Activated CD8-positive, alpha-beta T cell treated with anti-CD3 and anti-CD28 coated beads for 36 hours (primary cell): Measurements from ENCODE around the gene LHFPL3. TPM values are rescaled to one million over a fixed set of nuclear protein-coding genes. Genes with fewer than 3 reads are reported as not detected.

Source experiments
- ATAC-seq: fragments of 200-7000 bp; cut with Tn5 transposase; one replicate; pipeline ENCODE4 v1.10.0; 2021; ENCODE audit warnings: mild to moderate bottlenecking, moderate library complexity
- CTCF ChIA-PET: fragments of 350-600 bp; sonication (Branson Sonifier 250); formaldehyde crosslinking; loops from one replicate; lab custom pipeline; 2021; ENCODE audit warnings: antibody characterized with exemption; lab: Charles Lee
- POLR2A ChIA-PET: fragments of 350-600 bp; sonication (Branson Sonifier 250); formaldehyde crosslinking; loops from one replicate; lab custom pipeline; 2021; ENCODE audit warnings: antibody characterized with exemption; lab: Charles Lee
- DNase-seq: peaks from one replicate; pipeline ENCODE4 v3.0.0-alpha.2; 2020
- H3K27ac Mint-ChIP-seq: one replicate; pipeline ENCODE4 v1.8.0; 2021; ENCODE audit warnings: mild to moderate bottlenecking, mixed read lengths
- H3K27me3 Mint-ChIP-seq: one replicate; pipeline ENCODE4 v1.8.0; 2021; ENCODE audit warnings: mixed read lengths
- H3K36me3 Mint-ChIP-seq: one replicate; pipeline ENCODE4 v1.8.0; 2021; ENCODE audit warnings: low read depth, mixed read lengths
- H3K4me1 Mint-ChIP-seq: one replicate; pipeline ENCODE4 v1.8.0; 2021; ENCODE audit warnings: low read depth, mixed read lengths
- H3K4me3 Mint-ChIP-seq: one replicate; pipeline ENCODE4 v1.8.0; 2021; ENCODE audit warnings: mild to moderate bottlenecking, moderate library complexity, mixed read lengths
- H3K9me3 Mint-ChIP-seq: one replicate; pipeline ENCODE4 v1.8.0; 2021; ENCODE audit warnings: mixed read lengths
- intact Hi-C: fragments of 100-400 bp; cut with micrococcal nuclease; formaldehyde crosslinking; loops from one replicate; pipeline ENCODE4 v1.10.0; 2022
- total RNA-seq, 2 experiments: library from RNA; stranded (reverse); gene quantifications; one replicate each; pipeline ENCODE4 v1.2.3, GENCODE V29; 2021
- TF ChIP-seq, protein P1 (sequence below): fragments of 200-600 bp; IDR thresholded peaks from one replicate; pipeline ENCODE4 v1.8.0; 2022; ENCODE audit warnings: antibody characterized with exemption, mild to moderate bottlenecking

Gene LHFPL3
- total RNA-seq, 2 experiments from 2014 or later, result not detected

DNA sequence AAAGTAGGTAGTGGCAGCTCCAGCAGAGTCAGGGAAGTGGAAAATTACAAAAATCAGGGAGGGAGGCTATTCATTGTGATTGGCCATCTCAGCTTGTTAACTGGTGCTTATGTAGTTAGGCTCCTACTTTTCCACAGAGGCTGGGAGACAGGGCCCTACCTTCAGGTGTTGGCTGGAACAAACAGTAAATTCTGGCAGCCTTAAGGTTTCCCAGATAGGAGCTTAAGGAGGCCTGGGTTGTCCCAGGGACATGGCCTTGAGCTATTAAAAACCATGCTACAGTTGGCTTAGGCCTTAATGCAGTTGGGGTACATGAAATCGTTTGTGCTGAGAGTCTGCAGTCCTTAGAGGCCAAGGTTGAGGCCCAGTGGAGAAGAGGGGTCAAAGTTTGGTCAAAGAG, 324.5 kb downstream of the LHFPL3 start:
- POLR2A ChIA-PET, result no interaction called here
- Mint-ChIP-seq H3K27me3 (peaks cover 6% of the 10 kb centered on the region), H3K9me3 (no peaks in the 10 kb centered on the region), H3K4me1 (no peaks in the 10 kb centered on the region), H3K4me3 (no peak overlapping the region), H3K36me3 (no peaks in the 10 kb centered on the region), H3K27ac (no peak overlapping the region)
- DNase-seq (no peak), ATAC-seq (no peak)
- intact Hi-C loops, result no loop called here
- CTCF ChIA-PET, result interaction anchor here (1.3 kb wide), 1 partner anchor 10 kb away, joined by 8 read pairs; no protein-coding TSS in a partner anchor
- TF ChIP-seq, protein P1, sequence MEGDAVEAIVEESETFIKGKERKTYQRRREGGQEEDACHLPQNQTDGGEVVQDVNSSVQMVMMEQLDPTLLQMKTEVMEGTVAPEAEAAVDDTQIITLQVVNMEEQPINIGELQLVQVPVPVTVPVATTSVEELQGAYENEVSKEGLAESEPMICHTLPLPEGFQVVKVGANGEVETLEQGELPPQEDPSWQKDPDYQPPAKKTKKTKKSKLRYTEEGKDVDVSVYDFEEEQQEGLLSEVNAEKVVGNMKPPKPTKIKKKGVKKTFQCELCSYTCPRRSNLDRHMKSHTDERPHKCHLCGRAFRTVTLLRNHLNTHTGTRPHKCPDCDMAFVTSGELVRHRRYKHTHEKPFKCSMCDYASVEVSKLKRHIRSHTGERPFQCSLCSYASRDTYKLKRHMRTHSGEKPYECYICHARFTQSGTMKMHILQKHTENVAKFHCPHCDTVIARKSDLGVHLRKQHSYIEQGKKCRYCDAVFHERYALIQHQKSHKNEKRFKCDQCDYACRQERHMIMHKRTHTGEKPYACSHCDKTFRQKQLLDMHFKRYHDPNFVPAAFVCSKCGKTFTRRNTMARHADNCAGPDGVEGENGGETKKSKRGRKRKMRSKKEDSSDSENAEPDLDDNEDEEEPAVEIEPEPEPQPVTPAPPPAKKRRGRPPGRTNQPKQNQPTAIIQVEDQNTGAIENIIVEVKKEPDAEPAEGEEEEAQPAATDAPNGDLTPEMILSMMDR, result no peak

DNA sequence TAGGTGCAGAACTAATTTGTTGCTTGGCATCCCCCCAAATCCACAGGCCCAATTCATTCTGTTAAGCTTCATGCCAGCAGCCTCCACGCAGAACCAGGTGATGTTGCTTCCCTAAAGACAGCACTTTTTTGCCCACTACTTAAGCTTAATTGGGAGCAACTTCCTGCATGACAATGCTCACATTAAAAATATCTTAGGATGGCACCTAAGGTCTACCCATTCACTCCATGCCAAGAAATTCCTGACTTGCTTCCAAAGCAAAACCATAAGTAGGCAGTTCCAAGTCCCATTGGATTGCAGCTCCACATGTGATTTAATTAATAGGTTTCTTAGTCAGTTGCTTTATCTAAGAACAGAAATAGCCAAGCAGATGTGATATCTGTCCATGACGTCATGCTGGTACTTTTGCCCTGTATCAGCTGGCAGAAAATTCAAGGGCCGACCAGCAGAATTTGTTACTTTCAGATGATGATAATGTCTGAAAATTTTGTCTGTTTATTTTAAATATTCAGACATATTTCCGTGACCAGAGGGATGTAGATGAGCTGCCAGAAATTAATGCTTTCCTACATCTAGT, 325.5 kb downstream of the LHFPL3 start:
- no peak overlapping the region for H3K27ac Mint-ChIP-seq
- CTCF ChIA-PET, result interaction anchor here (0.5 kb wide), 1 partner anchor 1529 kb away, joined by 3 read pairs; no protein-coding TSS in a partner anchor

DNA sequence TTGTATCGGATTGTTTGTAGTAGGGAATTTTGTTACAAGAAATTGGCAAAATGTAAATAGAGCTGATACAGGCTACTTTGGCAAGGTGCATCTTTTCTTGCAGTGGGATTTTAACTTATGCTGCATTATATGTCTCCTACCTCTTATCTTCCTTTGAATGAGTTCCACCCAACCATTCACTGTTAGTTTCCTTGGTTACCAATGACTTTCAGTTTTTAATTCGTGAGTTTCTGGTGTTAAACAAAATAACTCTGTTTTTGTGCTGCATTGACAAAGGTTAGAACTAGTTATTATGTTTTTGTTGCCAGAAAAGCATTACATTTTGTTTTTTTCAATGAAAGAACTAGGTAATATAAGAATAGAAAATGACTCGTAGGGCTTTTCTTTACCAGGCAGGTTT, 327.2 kb downstream of the LHFPL3 start:
- intact Hi-C loops, result no loop called here
- H3K4me1 Mint-ChIP-seq, result no peaks in the 10 kb centered on the region
- H3K27me3 Mint-ChIP-seq, result peaks cover 3% of the 10 kb centered on the region
- ATAC-seq (no peak), DNase-seq (no peak)
- no peak overlapping the region for H3K27ac Mint-ChIP-seq
- ChIA-PET CTCF (interaction anchor here (0.7 to 1.0 kb wide), 3 partner anchors 13 to 424 kb away, joined by 3 to 4 read pairs (median 3); no protein-coding TSS in a partner anchor), POLR2A (no interaction called here)
- no peak overlapping the region for H3K4me3 Mint-ChIP-seq
- TF ChIP-seq, protein P1, result no peak
- H3K36me3 Mint-ChIP-seq, result no peaks in the 10 kb centered on the region
- no peaks in the 10 kb centered on the region for H3K9me3 Mint-ChIP-seq

More for the DNA sequence above, 325.5 kb downstream of the LHFPL3 start:
- Mint-ChIP-seq H3K4me1 (no peaks in the 10 kb centered on the region), H3K27me3 (peaks cover 3% of the 10 kb centered on the region), H3K4me3 (no peak overlapping the region), H3K9me3 (no peaks in the 10 kb centered on the region), H3K36me3 (no peaks in the 10 kb centered on the region)
- DNase-seq (no peak), ATAC-seq (no peak)
- TF ChIP-seq, protein P1, result no peak
- intact Hi-C loops, result no loop called here
- POLR2A ChIA-PET, result no interaction called here

DNA sequence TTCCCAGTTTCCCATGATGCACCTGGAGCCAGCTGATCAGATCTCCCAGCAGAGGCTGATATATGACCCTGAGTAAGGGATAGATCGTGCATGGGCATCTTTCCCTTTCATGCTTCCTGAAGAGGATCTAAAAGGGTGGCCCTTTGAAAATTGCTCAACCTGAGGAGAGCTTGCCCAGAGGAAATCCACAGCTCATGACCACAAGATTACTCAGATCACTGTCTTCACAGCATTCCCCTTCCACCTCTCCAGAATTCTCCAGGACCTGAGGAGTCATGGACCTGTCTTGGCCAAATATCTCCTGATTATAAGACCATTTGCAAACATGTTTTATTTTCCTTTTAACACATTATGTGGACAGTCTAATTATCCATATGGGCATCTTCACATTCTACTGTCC, 328.1 kb downstream of the LHFPL3 start:
- H3K4me1 Mint-ChIP-seq, result no peaks in the 10 kb centered on the region
- no peak for ATAC-seq
- no peaks in the 10 kb centered on the region for H3K36me3 Mint-ChIP-seq
- ChIA-PET CTCF (interaction anchor here (1.0 kb wide), 1 partner anchor 14 kb away, joined by 3 read pairs; no protein-coding TSS in a partner anchor), POLR2A (no interaction called here)
- no peak for DNase-seq
- H3K4me3 Mint-ChIP-seq, result no peak overlapping the region
- no peaks in the 10 kb centered on the region for H3K9me3 Mint-ChIP-seq
- H3K27me3 Mint-ChIP-seq, result no peaks in the 10 kb centered on the region
- intact Hi-C loops, result no loop called here
- H3K27ac Mint-ChIP-seq, result no peak overlapping the region
- TF ChIP-seq, protein P1, result no peak

DNA sequence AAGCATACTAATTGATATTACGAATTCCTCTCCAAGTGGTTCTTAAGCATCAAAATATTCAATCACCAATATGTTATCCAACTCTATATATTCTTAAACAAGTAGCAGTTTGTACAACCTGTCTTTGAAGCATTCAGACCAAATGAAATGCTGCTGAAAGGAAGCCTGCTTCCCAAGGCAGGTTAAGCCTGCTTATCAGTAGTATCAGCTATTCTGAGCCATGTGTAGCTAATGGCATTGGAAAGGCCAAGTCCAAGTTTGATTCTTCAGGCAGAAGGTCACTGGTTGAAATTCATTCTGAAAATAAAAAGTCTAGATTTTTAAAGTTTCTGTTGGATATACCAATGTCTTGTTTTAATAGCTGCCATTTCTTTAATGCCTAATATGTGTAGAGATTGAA, 328.7 kb downstream of the LHFPL3 start:
- ChIA-PET CTCF (no interaction called here), POLR2A (no interaction called here)
- Mint-ChIP-seq H3K27ac (no peak overlapping the region), H3K9me3 (no peaks in the 10 kb centered on the region), H3K4me3 (no peak overlapping the region), H3K36me3 (no peaks in the 10 kb centered on the region), H3K4me1 (no peaks in the 10 kb centered on the region), H3K27me3 (no peaks in the 10 kb centered on the region)
- ATAC-seq (no peak), DNase-seq (no peak)
- intact Hi-C loops, result no loop called here
- TF ChIP-seq, protein P1, result no peak
